ENCODE results near the gene BPIFB2.

DNA sequence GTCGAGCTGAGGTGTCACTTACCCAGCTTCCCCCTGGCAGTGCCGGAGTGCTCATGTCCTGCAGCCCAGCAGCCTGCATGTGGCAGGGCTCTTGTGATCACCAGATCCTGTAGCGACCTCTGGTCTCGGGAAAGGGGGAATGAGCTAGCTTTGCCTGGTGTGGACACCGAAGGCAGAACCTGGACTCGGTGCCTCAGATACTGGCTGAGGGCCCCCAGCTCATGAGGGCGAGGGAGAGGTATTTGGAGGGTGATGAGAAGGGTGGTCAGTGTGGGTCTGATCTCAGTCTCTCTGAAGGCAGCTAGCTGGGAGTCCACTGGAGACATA, 29.5 kb upstream of the BPIFB2 start:
- TF ChIP-seq MYC (IDR thresholded peaks at IDR 0.05; ENCODE audit: low read depth, low read length) = no peak
- TF ChIP-seq EZH2 (IDR thresholded peaks at IDR 0.05; ENCODE audit: borderline replicate concordance, low read depth, low read length, severe bottlenecking) = no peak
- no peak for TF ChIP-seq MAX (IDR thresholded peaks at IDR 0.05; ENCODE audit: insufficient read depth, insufficient read length)
- no peak for TF ChIP-seq FOS (IDR thresholded peaks at IDR 0.05; ENCODE audit: borderline replicate concordance, insufficient read depth, low read length)
- TF ChIP-seq, protein P1, sequence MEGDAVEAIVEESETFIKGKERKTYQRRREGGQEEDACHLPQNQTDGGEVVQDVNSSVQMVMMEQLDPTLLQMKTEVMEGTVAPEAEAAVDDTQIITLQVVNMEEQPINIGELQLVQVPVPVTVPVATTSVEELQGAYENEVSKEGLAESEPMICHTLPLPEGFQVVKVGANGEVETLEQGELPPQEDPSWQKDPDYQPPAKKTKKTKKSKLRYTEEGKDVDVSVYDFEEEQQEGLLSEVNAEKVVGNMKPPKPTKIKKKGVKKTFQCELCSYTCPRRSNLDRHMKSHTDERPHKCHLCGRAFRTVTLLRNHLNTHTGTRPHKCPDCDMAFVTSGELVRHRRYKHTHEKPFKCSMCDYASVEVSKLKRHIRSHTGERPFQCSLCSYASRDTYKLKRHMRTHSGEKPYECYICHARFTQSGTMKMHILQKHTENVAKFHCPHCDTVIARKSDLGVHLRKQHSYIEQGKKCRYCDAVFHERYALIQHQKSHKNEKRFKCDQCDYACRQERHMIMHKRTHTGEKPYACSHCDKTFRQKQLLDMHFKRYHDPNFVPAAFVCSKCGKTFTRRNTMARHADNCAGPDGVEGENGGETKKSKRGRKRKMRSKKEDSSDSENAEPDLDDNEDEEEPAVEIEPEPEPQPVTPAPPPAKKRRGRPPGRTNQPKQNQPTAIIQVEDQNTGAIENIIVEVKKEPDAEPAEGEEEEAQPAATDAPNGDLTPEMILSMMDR (IDR thresholded peaks at IDR 0.05; ENCODE audit: extremely low read depth in 1 of 2, insufficient read depth in 1 of 2, low read depth in 1 of 2, low read length in 2 of 2) = no peak

All from endothelial cell of umbilical vein (primary cell).